ENCODE results near the gene IGFBP7.

The IGFBP7 gene

GRCh38 chr4:57151481-57151880 is 41.3 kb upstream of the IGFBP7 start:
- H3K4me3 ChIP-seq (ENCODE audit: low read length, poor library complexity, severe bottlenecking): no peak overlapping the region
- H3K4me1 ChIP-seq (ENCODE audit: insufficient read depth, low read length, poor library complexity, severe bottlenecking): peaks cover 40% of the 10 kb centered on the region
- H3K36me3 ChIP-seq (ENCODE audit: insufficient read depth, low read length): no peaks in the 10 kb centered on the region
- no peaks in the 10 kb centered on the region for H3K9me2 ChIP-seq (replicated peaks; ENCODE audit: low read depth, low read length)
- H3K4me2 ChIP-seq (ENCODE audit: low read depth, low read length, poor library complexity, severe bottlenecking): no peak overlapping the region
- no peaks in the 10 kb centered on the region for H3K27me3 ChIP-seq (ENCODE audit: insufficient read depth, low read length, poor library complexity, severe bottlenecking)
- no peak overlapping the region for H2AFZ ChIP-seq (ENCODE audit: low read length)
- H3K9me3 ChIP-seq (ENCODE audit: insufficient read depth, low read depth, low read length): no peaks in the 10 kb centered on the region
- H3K79me2 ChIP-seq (ENCODE audit: insufficient read depth, low read length): no peaks in the 10 kb centered on the region
- no peak overlapping the region for H3K9ac ChIP-seq (ENCODE audit: low read depth, low read length, poor library complexity, severe bottlenecking)
- TF ChIP-seq, protein P1, sequence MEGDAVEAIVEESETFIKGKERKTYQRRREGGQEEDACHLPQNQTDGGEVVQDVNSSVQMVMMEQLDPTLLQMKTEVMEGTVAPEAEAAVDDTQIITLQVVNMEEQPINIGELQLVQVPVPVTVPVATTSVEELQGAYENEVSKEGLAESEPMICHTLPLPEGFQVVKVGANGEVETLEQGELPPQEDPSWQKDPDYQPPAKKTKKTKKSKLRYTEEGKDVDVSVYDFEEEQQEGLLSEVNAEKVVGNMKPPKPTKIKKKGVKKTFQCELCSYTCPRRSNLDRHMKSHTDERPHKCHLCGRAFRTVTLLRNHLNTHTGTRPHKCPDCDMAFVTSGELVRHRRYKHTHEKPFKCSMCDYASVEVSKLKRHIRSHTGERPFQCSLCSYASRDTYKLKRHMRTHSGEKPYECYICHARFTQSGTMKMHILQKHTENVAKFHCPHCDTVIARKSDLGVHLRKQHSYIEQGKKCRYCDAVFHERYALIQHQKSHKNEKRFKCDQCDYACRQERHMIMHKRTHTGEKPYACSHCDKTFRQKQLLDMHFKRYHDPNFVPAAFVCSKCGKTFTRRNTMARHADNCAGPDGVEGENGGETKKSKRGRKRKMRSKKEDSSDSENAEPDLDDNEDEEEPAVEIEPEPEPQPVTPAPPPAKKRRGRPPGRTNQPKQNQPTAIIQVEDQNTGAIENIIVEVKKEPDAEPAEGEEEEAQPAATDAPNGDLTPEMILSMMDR (conservative IDR thresholded peaks at IDR 0.05; ENCODE audit: low read length): no peak
- no peak for TF ChIP-seq EZH2phosphoT487 (IDR thresholded peaks at IDR 0.05; ENCODE audit: borderline replicate concordance)
- H4K20me1 ChIP-seq (ENCODE audit: insufficient read depth, low read length, poor library complexity, severe bottlenecking): no peaks in the 10 kb centered on the region
- no peaks in the 10 kb centered on the region for H3F3A ChIP-seq (ENCODE audit: low read depth)

GRCh38 chr4:57149833-57150232 is 39.6 kb upstream of the IGFBP7 start:
- Histone ChIP-seq H3K79me2 (ENCODE audit: insufficient read depth, low read length) (no peaks in the 10 kb centered on the region), H3K27me3 (ENCODE audit: insufficient read depth, low read length, poor library complexity, severe bottlenecking) (no peaks in the 10 kb centered on the region), H3K9me3 (ENCODE audit: insufficient read depth, low read depth, low read length) (no peaks in the 10 kb centered on the region), H3K9me2 (replicated peaks; ENCODE audit: low read depth, low read length) (no peaks in the 10 kb centered on the region), H3F3A (ENCODE audit: low read depth) (no peaks in the 10 kb centered on the region), H3K4me3 (ENCODE audit: low read length, poor library complexity, severe bottlenecking) (no peak overlapping the region), H3K4me2 (ENCODE audit: low read depth, low read length, poor library complexity, severe bottlenecking) (no peak overlapping the region), H3K4me1 (ENCODE audit: insufficient read depth, low read length, poor library complexity, severe bottlenecking) (peaks cover 33% of the 10 kb centered on the region), H2AFZ (ENCODE audit: low read length) (no peak overlapping the region), H4K20me1 (ENCODE audit: insufficient read depth, low read length, poor library complexity, severe bottlenecking) (no peaks in the 10 kb centered on the region), H3K9ac (ENCODE audit: low read depth, low read length, poor library complexity, severe bottlenecking) (no peak overlapping the region), H3K36me3 (ENCODE audit: insufficient read depth, low read length) (no peaks in the 10 kb centered on the region)
- TF ChIP-seq EZH2phosphoT487 (IDR thresholded peaks at IDR 0.05; ENCODE audit: borderline replicate concordance): no peak
- TF ChIP-seq, protein P1 (conservative IDR thresholded peaks at IDR 0.05; ENCODE audit: low read length): no peak

GRCh38 chr4:57148831-57149505 is 38.8 kb upstream of the IGFBP7 start:
- Histone ChIP-seq H3K9ac (ENCODE audit: low read depth, low read length, poor library complexity, severe bottlenecking) (no peak overlapping the region), H2AFZ (ENCODE audit: low read length) (no peak overlapping the region), H3K4me2 (ENCODE audit: low read depth, low read length, poor library complexity, severe bottlenecking) (no peak overlapping the region), H3K4me1 (ENCODE audit: insufficient read depth, low read length, poor library complexity, severe bottlenecking) (peaks cover 25% of the 10 kb centered on the region), H3K9me2 (replicated peaks; ENCODE audit: low read depth, low read length) (no peaks in the 10 kb centered on the region), H4K20me1 (ENCODE audit: insufficient read depth, low read length, poor library complexity, severe bottlenecking) (no peaks in the 10 kb centered on the region), H3K79me2 (ENCODE audit: insufficient read depth, low read length) (no peaks in the 10 kb centered on the region), H3K36me3 (ENCODE audit: insufficient read depth, low read length) (no peaks in the 10 kb centered on the region), H3F3A (ENCODE audit: low read depth) (no peaks in the 10 kb centered on the region), H3K4me3 (ENCODE audit: low read length, poor library complexity, severe bottlenecking) (no peak overlapping the region), H3K9me3 (ENCODE audit: insufficient read depth, low read depth, low read length) (no peaks in the 10 kb centered on the region), H3K27me3 (ENCODE audit: insufficient read depth, low read length, poor library complexity, severe bottlenecking) (no peaks in the 10 kb centered on the region)
- TF ChIP-seq, protein P1 (conservative IDR thresholded peaks at IDR 0.05; ENCODE audit: low read length): no peak
- TF ChIP-seq EZH2phosphoT487 (IDR thresholded peaks at IDR 0.05; ENCODE audit: borderline replicate concordance): no peak
